Muscle layer of colon (tissue), 2 donors: ENCODE data around the gene PCAT7.

ENCODE experiments used
- H3K27ac ChIP-seq: one replicate; pipeline ENCODE4 v1.7.0; 2013; ENCODE audit warnings: low read depth, mild to moderate bottlenecking, low read length, moderate library complexity
- H3K27me3 ChIP-seq, 2 donors: one replicate each; pipeline ENCODE4 v1.7.0; 2013; ENCODE audit warnings: low read length in 2 of 2, mild to moderate bottlenecking in 2 of 2; ENCODE audit not compliant: insufficient read depth in 2 of 2, control insufficient read depth in 1 of 2
- H3K36me3 ChIP-seq: one replicate; pipeline ENCODE4 v1.7.0; 2013; ENCODE audit warnings: mild to moderate bottlenecking, low read length; ENCODE audit not compliant: insufficient read depth
- H3K4me1 ChIP-seq: one replicate; pipeline ENCODE4 v1.7.0; 2013; ENCODE audit warnings: mild to moderate bottlenecking, low read length; ENCODE audit not compliant: insufficient read depth
- H3K4me3 ChIP-seq, 2 donors: one replicate each; pipeline ENCODE4 v1.7.0; 2013; ENCODE audit warnings: low read length in 2 of 2, low read depth in 1 of 2, mild to moderate bottlenecking in 1 of 2, moderate library complexity in 1 of 2
- H3K9ac ChIP-seq: one replicate; pipeline ENCODE4 v1.7.0; 2013; ENCODE audit warnings: low read length
- H3K9me3 ChIP-seq: one replicate; pipeline ENCODE4 v1.7.0; 2013; ENCODE audit warnings: mild to moderate bottlenecking, low read length
- donor health status: abdominal sarcoma.
- donor health status: Adenocarcinoma of cecum.

The PCAT7 gene

GRCh38 chr9:94610181-94610606 lies 55.3 kb downstream of the PCAT7 start:
- no peak overlapping the region for H3K9ac ChIP-seq
- H3K36me3 ChIP-seq = no peaks in the 10 kb centered on the region
- H3K27ac ChIP-seq = no peak overlapping the region
- H3K4me3 ChIP-seq = no peak overlapping the region
- no peaks in the 10 kb centered on the region for H3K4me1 ChIP-seq
- H3K9me3 ChIP-seq = no peaks in the 10 kb centered on the region
- H3K27me3 ChIP-seq = no peaks in the 10 kb centered on the region

GRCh38 chr9:94611638-94612068 lies 56.8 kb downstream of the PCAT7 start:
- H3K9me3 ChIP-seq = no peaks in the 10 kb centered on the region
- no peak overlapping the region for H3K27ac ChIP-seq
- no peaks in the 10 kb centered on the region for H3K4me1 ChIP-seq
- no peak overlapping the region for H3K9ac ChIP-seq
- H3K36me3 ChIP-seq = no peaks in the 10 kb centered on the region
- no peaks in the 10 kb centered on the region for H3K27me3 ChIP-seq
- no peak overlapping the region for H3K4me3 ChIP-seq

GRCh38 chr9:94612071-94612470 lies 57.2 kb downstream of the PCAT7 start:
- Histone ChIP-seq H3K4me1 (no peaks in the 10 kb centered on the region), H3K9ac (no peak overlapping the region), H3K9me3 (no peaks in the 10 kb centered on the region), H3K4me3 (no peak overlapping the region), H3K27me3 (no peaks in the 10 kb centered on the region), H3K27ac (no peak overlapping the region), H3K36me3 (no peaks in the 10 kb centered on the region)

GRCh38 chr9:94613003-94613402 lies 58.1 kb downstream of the PCAT7 start:
- H3K4me3 ChIP-seq = no peak overlapping the region
- no peaks in the 10 kb centered on the region for H3K36me3 ChIP-seq
- H3K27me3 ChIP-seq = no peaks in the 10 kb centered on the region
- no peaks in the 10 kb centered on the region for H3K9me3 ChIP-seq
- H3K4me1 ChIP-seq = no peaks in the 10 kb centered on the region
- no peak overlapping the region for H3K9ac ChIP-seq
- H3K27ac ChIP-seq = no peak overlapping the region

- no peaks in the 10 kb centered on the region for H3K36me3 ChIP-seq
- H3K4me3 ChIP-seq = no peak overlapping the region
- H3K4me1 ChIP-seq = no peaks in the 10 kb centered on the region
- H3K27ac ChIP-seq = no peak overlapping the region
- H3K27me3 ChIP-seq = no peaks in the 10 kb centered on the region
- no peak overlapping the region for H3K9ac ChIP-seq
- H3K9me3 ChIP-seq = no peaks in the 10 kb centered on the region
These were observed 64.1 kb downstream of the PCAT7 start for GRCh38 chr9:94619026-94619425.
